ENCODE measurements around the gene PODNL1. TPM values are rescaled to one million over a fixed set of nuclear protein-coding genes. Genes with fewer than 3 reads are reported as not detected.

The PODNL1 gene
- total and polyA plus RNA-seq, 2 donors (not counting 1 experiment from before 2014, with no cell fraction given), result 2.1 to 6.9 TPM

DNA sequence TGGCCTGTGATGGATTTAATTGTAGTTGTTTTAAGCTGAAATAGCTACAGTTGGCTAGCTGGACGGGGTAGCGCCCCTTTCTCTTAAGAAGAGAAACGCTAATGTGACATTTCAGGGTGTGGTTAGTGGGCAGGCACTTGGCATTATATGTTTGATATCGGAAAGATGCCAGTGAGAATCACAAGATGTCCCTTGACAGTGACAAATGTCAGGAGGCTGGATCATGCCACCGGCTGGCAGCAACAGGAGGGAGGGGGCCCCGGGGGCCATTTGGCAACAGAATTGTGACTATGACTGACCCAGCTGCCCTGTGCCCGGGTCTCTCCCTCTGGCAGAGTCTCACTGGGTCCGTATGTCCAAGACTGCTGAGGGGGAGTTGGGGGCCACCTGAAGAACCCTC lies 18.8 kb upstream of the PODNL1 start:
- H4K20me1 ChIP-seq (ENCODE audit: control insufficient read depth, extremely low read depth, insufficient read depth, low read length), result no peaks in the 10 kb centered on the region
- H3K4me3 ChIP-seq (replicated peaks in 1 of 4; ENCODE audit: control extremely low read depth in 1 of 4, insufficient read depth in 1 of 4, low read depth in 3 of 4, low read length in 4 of 4), result no peak overlapping the region
- no peak overlapping the region for H3K9ac ChIP-seq (ENCODE audit: insufficient read depth, low read length)
- TF ChIP-seq, protein P1, sequence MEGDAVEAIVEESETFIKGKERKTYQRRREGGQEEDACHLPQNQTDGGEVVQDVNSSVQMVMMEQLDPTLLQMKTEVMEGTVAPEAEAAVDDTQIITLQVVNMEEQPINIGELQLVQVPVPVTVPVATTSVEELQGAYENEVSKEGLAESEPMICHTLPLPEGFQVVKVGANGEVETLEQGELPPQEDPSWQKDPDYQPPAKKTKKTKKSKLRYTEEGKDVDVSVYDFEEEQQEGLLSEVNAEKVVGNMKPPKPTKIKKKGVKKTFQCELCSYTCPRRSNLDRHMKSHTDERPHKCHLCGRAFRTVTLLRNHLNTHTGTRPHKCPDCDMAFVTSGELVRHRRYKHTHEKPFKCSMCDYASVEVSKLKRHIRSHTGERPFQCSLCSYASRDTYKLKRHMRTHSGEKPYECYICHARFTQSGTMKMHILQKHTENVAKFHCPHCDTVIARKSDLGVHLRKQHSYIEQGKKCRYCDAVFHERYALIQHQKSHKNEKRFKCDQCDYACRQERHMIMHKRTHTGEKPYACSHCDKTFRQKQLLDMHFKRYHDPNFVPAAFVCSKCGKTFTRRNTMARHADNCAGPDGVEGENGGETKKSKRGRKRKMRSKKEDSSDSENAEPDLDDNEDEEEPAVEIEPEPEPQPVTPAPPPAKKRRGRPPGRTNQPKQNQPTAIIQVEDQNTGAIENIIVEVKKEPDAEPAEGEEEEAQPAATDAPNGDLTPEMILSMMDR (conservative IDR thresholded peaks at IDR 0.05 in 1 of 2, IDR thresholded peaks at IDR 0.05 in 1 of 2; ENCODE audit: low read depth in 1 of 2, low read length in 2 of 2), result no peak
- no peak for TF ChIP-seq EZH2 (IDR thresholded peaks at IDR 0.05; ENCODE audit: low read length, missing control alignments)
- H3K79me2 ChIP-seq (ENCODE audit: control insufficient read depth, insufficient read depth, low read length), result peaks cover 18% of the 10 kb centered on the region
- no peaks in the 10 kb centered on the region for H3K27me3 ChIP-seq (ENCODE audit: control insufficient read depth, insufficient read depth, low read length)
- H3K4me2 ChIP-seq (ENCODE audit: extremely low read depth, insufficient read depth, low read length), result no peak overlapping the region
- no peak for DNase-seq (ENCODE audit: low read depth in 2 of 2)
- H3K36me3 ChIP-seq (ENCODE audit: control insufficient read depth, insufficient read depth, low read length), result peaks cover 33% of the 10 kb centered on the region
- H2AFZ ChIP-seq (ENCODE audit: low read length), result no peak overlapping the region
- no peak overlapping the region for H3K27ac ChIP-seq (ENCODE audit: insufficient read depth, low read length)
- peaks cover 6% of the 10 kb centered on the region for H3K4me1 ChIP-seq (ENCODE audit: control insufficient read depth, extremely low read depth, insufficient read depth, low read length)
- no peaks in the 10 kb centered on the region for H3K9me3 ChIP-seq (ENCODE audit: control insufficient read depth, insufficient read depth, low read depth, low read length)

DNA sequence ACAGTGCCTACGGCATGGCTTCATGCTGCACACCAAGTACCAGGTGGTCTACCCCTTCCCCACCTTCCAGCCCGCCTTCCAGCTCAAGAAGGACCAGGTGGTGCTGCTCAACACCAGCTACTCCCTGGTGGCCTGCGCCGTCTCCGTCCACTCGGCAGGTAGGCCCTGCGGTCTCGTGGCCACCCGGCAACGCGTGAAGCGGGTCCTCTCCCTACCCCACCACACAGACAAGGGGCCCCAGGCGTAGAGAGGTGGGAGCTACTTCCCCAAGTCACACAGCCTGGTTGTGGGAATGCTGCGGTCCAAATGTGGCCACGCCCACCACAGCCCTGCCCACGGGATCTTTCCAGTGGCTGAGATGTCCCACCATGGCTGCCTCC lies 18.1 kb upstream of the PODNL1 start:
- no peak for TF ChIP-seq EZH2 (IDR thresholded peaks at IDR 0.05; ENCODE audit: low read length, missing control alignments)
- TF ChIP-seq, protein P1 (conservative IDR thresholded peaks at IDR 0.05 in 1 of 2, IDR thresholded peaks at IDR 0.05 in 1 of 2; ENCODE audit: low read depth in 1 of 2, low read length in 2 of 2), result no peak
- no peaks in the 10 kb centered on the region for H4K20me1 ChIP-seq (ENCODE audit: control insufficient read depth, extremely low read depth, insufficient read depth, low read length)
- no peak overlapping the region for H3K4me2 ChIP-seq (ENCODE audit: extremely low read depth, insufficient read depth, low read length)
- DNase-seq (ENCODE audit: low read depth in 2 of 2), result no peak
- H3K36me3 ChIP-seq (ENCODE audit: control insufficient read depth, insufficient read depth, low read length), result peaks cover 33% of the 10 kb centered on the region
- H3K27ac ChIP-seq (ENCODE audit: insufficient read depth, low read length), result no peak overlapping the region
- peaks cover 6% of the 10 kb centered on the region for H3K4me1 ChIP-seq (ENCODE audit: control insufficient read depth, extremely low read depth, insufficient read depth, low read length)
- no peak overlapping the region for H2AFZ ChIP-seq (ENCODE audit: low read length)
- no peak overlapping the region for H3K9ac ChIP-seq (ENCODE audit: insufficient read depth, low read length)
- H3K79me2 ChIP-seq (ENCODE audit: control insufficient read depth, insufficient read depth, low read length), result peaks cover 18% of the 10 kb centered on the region
- no peak overlapping the region for H3K4me3 ChIP-seq (replicated peaks in 1 of 4; ENCODE audit: control extremely low read depth in 1 of 4, insufficient read depth in 1 of 4, low read depth in 3 of 4, low read length in 4 of 4)
- H3K27me3 ChIP-seq (ENCODE audit: control insufficient read depth, insufficient read depth, low read length), result no peaks in the 10 kb centered on the region
- no peaks in the 10 kb centered on the region for H3K9me3 ChIP-seq (ENCODE audit: control insufficient read depth, insufficient read depth, low read depth, low read length)

- H3K27ac ChIP-seq (ENCODE audit: insufficient read depth, low read length), result no peak overlapping the region
- no peak for DNase-seq (ENCODE audit: low read depth in 2 of 2)
- H3K9ac ChIP-seq (ENCODE audit: insufficient read depth, low read length), result no peak overlapping the region
- no peaks in the 10 kb centered on the region for H4K20me1 ChIP-seq (ENCODE audit: control insufficient read depth, extremely low read depth, insufficient read depth, low read length)
- peaks cover 18% of the 10 kb centered on the region for H3K79me2 ChIP-seq (ENCODE audit: control insufficient read depth, insufficient read depth, low read length)
- no peak for TF ChIP-seq EZH2 (IDR thresholded peaks at IDR 0.05; ENCODE audit: low read length, missing control alignments)
- TF ChIP-seq, protein P1 (conservative IDR thresholded peaks at IDR 0.05 in 1 of 2, IDR thresholded peaks at IDR 0.05 in 1 of 2; ENCODE audit: low read depth in 1 of 2, low read length in 2 of 2), result no peak
- H3K4me2 ChIP-seq (ENCODE audit: extremely low read depth, insufficient read depth, low read length), result no peak overlapping the region
- no peak overlapping the region for H3K4me3 ChIP-seq (replicated peaks in 1 of 4; ENCODE audit: control extremely low read depth in 1 of 4, insufficient read depth in 1 of 4, low read depth in 3 of 4, low read length in 4 of 4)
- peaks cover 33% of the 10 kb centered on the region for H3K36me3 ChIP-seq (ENCODE audit: control insufficient read depth, insufficient read depth, low read length)
- no peak overlapping the region for H2AFZ ChIP-seq (ENCODE audit: low read length)
- H3K9me3 ChIP-seq (ENCODE audit: control insufficient read depth, insufficient read depth, low read depth, low read length), result no peaks in the 10 kb centered on the region
- H3K4me1 ChIP-seq (ENCODE audit: control insufficient read depth, extremely low read depth, insufficient read depth, low read length), result peaks cover 6% of the 10 kb centered on the region
- H3K27me3 ChIP-seq (ENCODE audit: control insufficient read depth, insufficient read depth, low read length), result no peaks in the 10 kb centered on the region
Observed at GRCh38 chr19:13955662-13956364, 17.6 kb upstream of the PODNL1 start.

All from fibroblast of lung (primary cell).